Panc1 (cell line): ENCODE measurements around the gene FGF4. TPM values are rescaled to one million over a fixed set of nuclear protein-coding genes. Genes with fewer than 3 reads are reported as not detected.

Experiments used
- ATAC-seq: fragments of 200-7000 bp; cut with Tn5 transposase; 2 replicates; pipeline ENCODE4 v1.9.1; 2020; ENCODE audit warnings: mild to moderate bottlenecking, moderate library complexity
- BruUV-seq: library from RNA; stranded (reverse); fragments of 400-500 nt; replicated peaks from 2 replicates; lab custom pipeline; 2021; lab: Mats Ljungman, UMichigan
- CTCF ChIA-PET: fragments of 300-600 bp; sonication (Branson Sonifier 250); formaldehyde crosslinking; loops from one replicate; lab custom pipeline; 2022; ENCODE audit warnings: antibody characterized with exemption; lab: Charles Lee
- POLR2A ChIA-PET: fragments of 300-600 bp; sonication (Branson Sonifier 250); formaldehyde crosslinking; loops from one replicate; lab custom pipeline; 2022; ENCODE audit warnings: antibody characterized with exemption; lab: Charles Lee
- DNase-seq: peaks from one replicate; pipeline ENCODE4 v3.0.0-alpha.2; 2010; ENCODE audit warnings: low read depth, low spot score
- H3K27ac ChIP-seq: 2 replicates; pipeline ENCODE4 v1.5.1; 2011; ENCODE audit warnings: mild to moderate bottlenecking, low read length, inconsistent platforms
- H3K27me3 ChIP-seq: fragments of 200-500 bp; sonication (Bioruptor generic); 2 replicates; pipeline ENCODE4 v1.6.0; 2014; ENCODE audit warnings: low read length, inconsistent platforms; ENCODE audit not compliant: control insufficient read depth, insufficient read depth
- H3K36me3 ChIP-seq: fragments of 200-500 bp; sonication (Bioruptor generic); 2 replicates; pipeline ENCODE4 v1.5.1; 2014; ENCODE audit warnings: inconsistent platforms, mild to moderate bottlenecking, low read length, moderate library complexity; ENCODE audit not compliant: control insufficient read depth, insufficient read depth
- H3K4me1 ChIP-seq: 2 replicates; pipeline ENCODE4 v1.5.1; 2011; ENCODE audit warnings: inconsistent platforms, mild to moderate bottlenecking, low read length, moderate library complexity; ENCODE audit not compliant: control insufficient read depth, insufficient read depth
- H3K4me3 ChIP-seq, 2 experiments: 2 replicates each; pipeline ENCODE4 v1.5.1; 2011 to 2012; ENCODE audit warnings: low read depth in 2 of 2, low read length in 2 of 2, mild to moderate bottlenecking in 2 of 2, inconsistent platforms in 1 of 2, moderate library complexity in 1 of 2
- H3K9me3 ChIP-seq: fragments of 200-500 bp; sonication (Bioruptor generic); 2 replicates; pipeline ENCODE4 v1.5.1; 2014; ENCODE audit warnings: low read depth, mild to moderate bottlenecking, inconsistent platforms, low read length, moderate library complexity; ENCODE audit not compliant: control insufficient read depth, insufficient read depth
- CTCF ChIP-seq: fragments of 450-650 bp; IDR thresholded peaks from 2 replicates; pipeline ENCODE4 v1.5.1; 2017; ENCODE audit warnings: mild to moderate bottlenecking
- POLR2AphosphoS5 ChIP-seq: IDR thresholded peaks from 2 replicates; pipeline ENCODE4 v1.6.1; 2012; ENCODE audit warnings: mild to moderate bottlenecking, low read depth, low read length, moderate library complexity
- REST ChIP-seq, 2 experiments: IDR thresholded peaks; 2 replicates each; pipeline ENCODE4 v1.6.1; 2011 to 2012; ENCODE audit warnings: low read depth in 2 of 2, control low read depth in 1 of 2, low read length in 1 of 2, mild to moderate bottlenecking in 1 of 2, moderate library complexity in 1 of 2; ENCODE audit not compliant: insufficient read depth in 1 of 2
- SIN3A ChIP-seq: IDR thresholded peaks from 2 replicates; pipeline ENCODE4 v1.6.1; 2012; ENCODE audit warnings: low read depth, mild to moderate bottlenecking, low read length, moderate library complexity, borderline replicate concordance; ENCODE audit not compliant: insufficient read depth
- TCF7L2 ChIP-seq: IDR thresholded peaks from 2 replicates; pipeline ENCODE4 v1.6.1; 2011; ENCODE audit warnings: mild to moderate bottlenecking, low read depth, low read length, inconsistent platforms
- in situ Hi-C: cut with HindIII; loops from 2 replicates; pipeline ENCODE4 v1.10.0; 2016; ENCODE audit warnings: low sequenced_read_pairs, low pct_unique_long_range_greater_than_20kb
- intact Hi-C: fragments of 100-400 bp; cut with micrococcal nuclease; formaldehyde crosslinking; loops from one replicate; pipeline ENCODE4 v1.10.0; 2022; ENCODE audit not compliant: unreplicated experiment
- total RNA-seq: library from RNA; stranded (reverse); gene quantifications from one replicate; pipeline ENCODE4 v1.2.1, GENCODE V29; 2021; ENCODE audit not compliant: unreplicated experiment

FGF4 gene
- total RNA-seq, 1 experiment from 2014 or later: not detected

- POLR2A ChIA-PET: interaction anchor here (0.6 kb wide), 1 partner anchor 33 kb away, joined by 3 read pairs; no protein-coding TSS in a partner anchor
- H3K27me3 ChIP-seq: peaks cover 5% of the 10 kb centered on the region
- H3K4me3 ChIP-seq: no peak overlapping the region
- no peak overlapping the region for H3K27ac ChIP-seq
- intact Hi-C loops: no loop called here
- no TSS peak for BruUV-seq
- TF ChIP-seq TCF7L2 (no peak), CTCF (no peak)
- no peaks in the 10 kb centered on the region for H3K36me3 ChIP-seq
- no peaks in the 10 kb centered on the region for H3K4me1 ChIP-seq
- in situ Hi-C loops: no loop called here
- CTCF ChIA-PET: interaction anchor here (0.7 kb wide), 2 partner anchors 311 to 1014 kb away, joined by 3 to 10 read pairs; no protein-coding TSS in a partner anchor
- DNase-seq (no peak), ATAC-seq (peak; percentile 35)
- no peaks in the 10 kb centered on the region for H3K9me3 ChIP-seq
Measured at GRCh38 chr11:69810289-69811118, 35.4 kb upstream of the FGF4 start.

GRCh38 chr11:69808667-69809086 is 33.5 kb upstream of the FGF4 start:
- Histone ChIP-seq H3K36me3 (no peaks in the 10 kb centered on the region), H3K27me3 (peaks cover 5% of the 10 kb centered on the region; the same call in 1 of the 2 replicates), H3K4me1 (no peaks in the 10 kb centered on the region), H3K4me3 (no peak overlapping the region), H3K27ac (no peak overlapping the region), H3K9me3 (no peaks in the 10 kb centered on the region)
- DNase-seq (no peak), ATAC-seq (no peak)
- ChIA-PET POLR2A (no interaction called here), CTCF (no interaction called here)
- TF ChIP-seq REST (IDR thresholded peaks at IDR 0.05; ENCODE audit: insufficient read depth in 1 of 2, low read depth in 2 of 2, low read length in 1 of 2): no peak
- TF ChIP-seq CTCF: no peak
- TF ChIP-seq POLR2AphosphoS5: no peak
- TF ChIP-seq TCF7L2: no peak
- no peak for TF ChIP-seq SIN3A
- in situ Hi-C loops (no loop called here), intact Hi-C loops (no loop called here)
- no TSS peak for BruUV-seq
